GM21576 (cell line): ENCODE data around the gene SYNPO.

Experiments used
- ATAC-seq: cut with Tn5 transposase; IDR thresholded peaks from one replicate; pipeline ENCODE4 v1.9.1; 2021; ENCODE audit warnings: mild to moderate bottlenecking, moderate library complexity; ENCODE audit not compliant: unreplicated experiment

SYNPO gene

DNA sequence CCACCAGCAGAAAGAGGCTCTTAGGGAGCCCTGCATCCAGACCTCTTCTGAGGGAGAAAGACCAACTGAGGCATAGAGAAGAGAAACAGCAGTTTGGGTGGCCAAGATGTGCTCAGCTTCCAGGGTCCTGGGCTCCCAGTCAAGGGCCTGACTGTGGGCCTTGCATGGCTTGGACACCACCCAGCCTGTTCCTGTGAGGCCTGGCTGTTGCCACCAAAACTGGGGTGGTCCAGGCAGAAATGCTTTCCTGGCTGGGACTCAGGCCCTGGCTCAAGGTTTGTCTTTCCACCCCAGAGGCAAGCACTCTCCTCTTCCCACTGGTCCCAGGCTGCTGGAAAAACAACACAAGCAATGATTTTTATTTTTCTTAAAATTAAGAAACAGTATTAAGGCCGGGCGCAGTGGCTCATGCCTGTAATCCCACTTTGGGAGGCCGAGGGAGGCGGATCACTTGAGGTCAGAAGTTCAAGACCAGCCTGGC lies 33.9 kb downstream of the SYNPO start:
- ATAC-seq: no peak

DNA sequence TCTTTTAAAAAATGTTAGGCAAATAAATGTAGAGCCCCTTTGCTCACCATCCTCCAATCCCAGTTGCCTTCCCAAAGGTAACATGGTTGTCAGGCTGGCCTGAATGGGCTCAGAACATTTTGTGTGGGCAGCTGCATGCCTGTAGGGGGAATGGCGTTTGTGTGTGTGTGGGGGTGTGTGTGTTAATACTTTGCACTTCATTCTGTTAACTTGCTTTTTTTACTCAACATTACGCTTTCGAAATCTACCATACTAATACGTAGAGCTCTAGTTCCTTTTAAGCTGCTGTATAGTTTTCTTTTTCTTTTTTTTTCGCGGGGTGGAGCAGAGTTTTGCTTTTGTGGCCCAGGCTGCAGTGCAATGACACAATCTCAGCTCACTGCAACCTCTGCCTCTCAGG lies 34.6 kb downstream of the SYNPO start:
- no peak for ATAC-seq

DNA sequence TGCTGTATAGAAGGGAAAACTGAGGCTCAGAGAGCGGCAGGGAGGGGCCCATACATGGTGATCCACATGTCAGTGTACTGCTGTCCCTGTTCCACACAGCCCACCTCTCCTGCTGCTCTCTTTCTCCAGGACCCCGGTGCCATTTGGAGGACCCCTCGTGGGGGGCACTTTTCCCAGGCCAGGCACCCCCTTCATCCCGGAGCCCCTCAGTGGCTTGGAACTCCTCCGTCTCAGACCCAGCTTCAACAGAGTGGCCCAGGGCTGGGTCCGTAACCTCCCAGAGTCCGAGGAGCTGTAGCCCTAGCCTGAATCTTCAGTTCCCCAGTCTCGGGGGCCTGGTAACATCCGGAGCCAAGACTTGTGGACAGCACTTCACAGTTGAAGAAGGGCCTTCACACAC lies 36.1 kb downstream of the SYNPO start:
- ATAC-seq: no peak

- ATAC-seq: no peak
Measured at GRCh38 chr5:150689120-150689519, 48.7 kb downstream of the SYNPO start.

DNA sequence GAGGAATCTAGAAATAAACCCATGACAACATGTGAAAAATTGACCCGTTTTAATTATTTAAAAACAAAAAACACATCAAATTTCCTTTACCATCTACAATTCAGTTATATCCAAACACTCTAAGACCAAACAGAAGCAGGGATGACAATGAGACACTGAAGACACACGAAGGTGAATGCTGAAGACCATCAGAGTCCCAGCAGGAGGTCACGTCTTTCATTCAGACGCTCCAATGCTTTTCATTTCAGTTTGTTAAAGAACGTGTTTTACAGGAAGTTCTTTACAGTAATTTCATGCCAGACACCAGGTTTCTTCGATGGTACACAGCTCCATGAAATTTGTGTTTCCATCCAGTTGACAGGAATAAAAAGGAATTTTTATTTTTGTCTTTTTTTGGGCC lies 50.3 kb downstream of the SYNPO start:
- no peak for ATAC-seq

GRCh38 chr5:150692276-150692675 lies 51.8 kb downstream of the SYNPO start:
- no peak for ATAC-seq

- ATAC-seq: no peak
Measured at GRCh38 chr5:150694612-150695011, 54.2 kb downstream of the SYNPO start.

DNA sequence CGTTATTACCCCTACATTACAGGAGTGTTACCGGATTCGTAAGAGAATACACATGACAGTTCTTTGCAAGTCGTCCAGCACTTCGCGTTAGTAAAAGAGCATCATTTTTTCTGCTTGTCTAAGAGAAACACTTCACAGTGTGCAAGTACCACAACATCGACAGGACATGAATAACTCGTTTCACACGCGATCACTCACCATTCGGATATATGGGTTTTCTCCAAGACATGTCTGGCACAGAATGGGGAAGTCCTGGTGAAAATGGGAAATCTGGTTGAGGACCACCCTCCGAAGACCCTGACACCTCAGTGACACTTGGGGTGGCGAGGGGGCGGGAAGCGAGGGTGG lies 59.8 kb downstream of the SYNPO start:
- ATAC-seq: peak; percentile 2

DNA sequence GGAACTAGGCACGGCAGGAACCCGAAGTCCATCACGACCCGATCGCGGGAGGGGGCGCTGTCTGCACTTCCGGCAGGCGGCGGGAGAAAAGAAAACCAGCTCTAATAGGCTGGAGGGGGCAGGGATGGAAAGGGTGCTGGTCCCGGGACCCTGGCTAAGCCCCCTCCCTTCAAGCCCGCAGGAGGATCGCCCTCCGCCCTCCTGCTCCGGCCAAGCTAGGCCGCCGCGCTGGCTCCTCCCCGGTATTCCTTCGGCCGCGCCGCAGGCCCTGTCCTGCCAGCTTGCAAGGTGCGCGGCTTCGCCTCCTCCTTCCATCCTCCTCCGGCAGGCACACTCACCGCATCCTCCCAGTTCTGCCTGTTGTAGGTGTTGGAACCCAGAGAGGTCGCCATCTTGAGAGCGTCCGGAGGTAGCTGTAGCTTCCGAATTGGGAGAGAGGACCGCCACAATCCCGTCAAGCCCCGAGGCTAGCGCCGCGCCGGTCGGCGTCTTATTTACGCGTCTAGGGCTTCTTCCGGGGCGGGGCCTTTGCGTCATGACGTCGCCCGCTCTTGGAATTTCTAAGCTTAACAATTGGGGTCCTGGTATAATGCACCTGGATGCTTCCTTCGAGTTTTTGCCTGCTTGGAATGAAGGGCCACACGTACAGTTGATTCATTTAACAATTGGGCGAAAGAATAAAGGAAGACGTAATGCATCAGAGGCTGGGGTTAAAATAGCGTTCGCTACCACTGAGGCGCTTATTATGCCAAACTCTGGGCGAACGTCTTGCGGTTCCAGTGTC lies 60.3 kb downstream of the SYNPO start, which contains the start of gene RBM22:
TSS of gene RBM22 (minus strand) at position 469 of the 784 bp plus-strand sequence. CDS start at position 392, 77 bp downstream.
- ATAC-seq: peak; percentile 99

DNA sequence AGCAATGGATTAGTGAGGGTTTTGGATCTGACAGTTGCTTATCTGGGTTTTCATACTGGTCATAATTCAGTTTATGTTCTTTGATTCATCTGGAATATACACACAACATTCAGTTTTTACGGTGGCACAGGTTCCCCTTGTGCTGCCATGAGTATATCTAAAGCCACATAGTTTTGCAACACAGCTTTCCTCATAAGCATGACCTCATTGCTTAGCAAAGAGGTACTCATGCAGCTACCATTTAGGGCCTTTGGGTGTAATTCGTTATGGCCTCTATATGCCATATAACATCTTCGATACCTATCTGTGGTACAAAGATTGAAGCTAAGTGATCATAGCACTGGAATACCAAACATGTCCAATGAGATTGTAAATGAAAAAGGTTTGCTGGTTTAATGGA lies 63.3 kb downstream of the SYNPO start:
- ATAC-seq: no peak

DNA sequence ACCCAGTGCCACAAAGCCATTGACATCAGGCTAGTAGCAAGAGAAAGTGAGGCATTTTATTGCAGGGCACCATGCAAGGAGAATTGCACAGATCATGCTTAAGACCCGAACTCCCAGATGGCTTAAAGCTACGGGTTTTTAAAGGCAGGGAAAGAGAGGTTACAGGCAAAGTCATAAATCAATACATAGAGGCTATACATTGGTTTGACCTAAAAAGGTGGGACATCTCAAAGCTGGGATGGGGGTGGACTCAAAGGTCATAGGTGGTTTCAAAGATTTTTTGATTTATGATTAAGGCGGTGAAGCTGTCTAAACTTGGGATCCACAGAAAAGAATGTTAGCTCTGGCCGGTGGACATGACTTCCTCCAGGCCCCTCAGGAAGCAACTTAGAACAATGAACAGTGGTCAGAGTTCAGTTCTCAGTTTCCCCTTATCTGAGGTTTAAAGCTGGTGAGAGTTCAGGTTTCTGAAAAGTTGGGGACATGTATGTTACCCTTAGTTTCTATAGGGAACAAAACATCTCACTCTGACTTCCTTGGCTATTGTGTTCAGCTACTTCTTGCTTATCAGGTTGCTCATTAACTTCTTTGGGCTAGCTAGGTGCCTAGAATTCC lies 66.4 kb downstream of the SYNPO start:
- no peak for ATAC-seq
